Vagina (tissue), 2 donors: ENCODE data around the gene SULT2B1. TPM values are rescaled to one million over a fixed set of nuclear protein-coding genes. Genes with fewer than 3 reads are reported as not detected.

ENCODE experiments used
- DNase-seq, 2 donors: peaks; one replicate each; pipeline ENCODE4 v3.0.0-alpha.2; 2017; ENCODE audit errors: extremely low spot score in 2 of 2
- H3K27ac ChIP-seq: fragments of 200-600 bp; sonication (generic); one replicate; pipeline ENCODE4 v1.5.1; 2019
- H3K27me3 ChIP-seq: fragments of 200-600 bp; sonication (generic); one replicate; pipeline ENCODE4 v1.5.1; 2019
- H3K36me3 ChIP-seq, 2 donors: fragments of 200-600 bp; sonication (generic); one replicate each; pipeline ENCODE4 v1.5.1; 2017 to 2019
- H3K4me1 ChIP-seq: fragments of 200-600 bp; sonication (generic); one replicate; pipeline ENCODE4 v1.5.1; 2019
- H3K4me3 ChIP-seq, 2 donors: fragments of 200-600 bp; sonication (generic); 1 replicate in 1 of 2; 2 replicates in 1 of 2; pipeline ENCODE4 v1.5.1; 2016 to 2019
- H3K9me3 ChIP-seq: fragments of 200-600 bp; sonication (generic); one replicate; pipeline ENCODE4 v1.5.1; 2019
- CTCF ChIP-seq, 3 experiments: fragments of 450-650 bp in 2 of 3; fragments of 200-600 bp in 1 of 3; sonication (generic) in 1 of 3; IDR thresholded peaks; one replicate each; pipeline ENCODE4 v1.5.1; 2017 to 2019; ENCODE audit warnings: antibody characterized with exemption in 3 of 3, mild to moderate bottlenecking in 2 of 3, moderate library complexity in 2 of 3
- POLR2A ChIP-seq, 2 donors: fragments of 450-650 bp; IDR thresholded peaks; one replicate each; pipeline ENCODE4 v1.6.1; 2017; ENCODE audit warnings: antibody characterized with exemption in 2 of 2, mild to moderate bottlenecking in 2 of 2, moderate library complexity in 2 of 2
- POLR2AphosphoS5 ChIP-seq, 2 donors: sonication (generic); formaldehyde crosslinking; IDR thresholded peaks; one replicate each; pipeline ENCODE4 v1.9.0; 2017; ENCODE audit warnings: antibody characterized with exemption in 2 of 2, mild to moderate bottlenecking in 2 of 2, low read depth in 1 of 2; ENCODE audit not compliant: insufficient read depth in 1 of 2
- intact Hi-C: fragments of 100-400 bp; cut with DNase I; formaldehyde crosslinking; loops from one replicate; pipeline ENCODE4 v1.15.1; 2023
- total RNA-seq: library from RNA; depleted of rRNA; stranded (reverse); fragments of >200 nt; gene quantifications from one replicate; pipeline ENCODE4 v1.2.3, GENCODE V29; 2016

Gene SULT2B1
- total RNA-seq, 1 donor from 2014 or later = 43.0 TPM

DNA sequence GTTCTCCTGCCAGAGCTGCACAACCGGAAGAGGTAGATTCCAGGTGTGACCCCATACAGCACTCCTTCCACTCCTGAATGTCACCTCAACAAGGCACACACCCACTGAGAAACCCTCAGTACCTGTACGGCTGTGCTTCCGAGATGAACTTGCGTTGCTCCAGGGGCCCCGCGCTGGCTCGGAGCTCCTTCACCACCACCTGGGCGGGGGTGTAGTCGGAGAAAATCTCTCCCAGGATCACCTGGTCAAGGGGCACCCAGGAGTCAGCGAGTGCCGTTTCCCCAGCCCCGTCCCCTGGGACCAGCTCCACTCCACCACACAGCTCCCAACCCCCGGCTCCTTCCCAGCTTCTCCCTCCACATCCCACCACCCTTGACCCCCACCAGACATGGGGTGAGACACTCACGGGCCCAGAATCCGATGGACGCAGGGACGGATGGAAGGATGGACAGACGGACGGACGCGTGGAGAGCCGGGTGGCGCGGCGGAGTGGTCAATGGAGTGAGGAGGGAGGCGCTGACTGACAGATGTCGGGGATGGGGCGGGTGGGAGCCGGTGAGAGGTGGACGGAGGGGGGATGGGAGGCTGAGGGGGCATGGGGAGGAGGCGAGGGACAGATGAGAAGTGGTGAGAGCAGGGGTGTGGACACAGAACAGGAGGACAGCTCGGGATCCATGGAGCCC is 43.1 kb upstream of the SULT2B1 start:
- no peaks in the 10 kb centered on the region for H3K9me3 ChIP-seq
- peaks cover 16% of the 10 kb centered on the region for H3K4me1 ChIP-seq
- TF ChIP-seq CTCF (IDR thresholded peaks at IDR 0.05) (no peak), POLR2A (IDR thresholded peaks at IDR 0.05) (no peak), POLR2AphosphoS5 (IDR thresholded peaks at IDR 0.05; ENCODE audit: insufficient read depth in 1 of 2, low read depth in 1 of 2) (no peak)
- H3K27ac ChIP-seq = no peak overlapping the region
- no peaks in the 10 kb centered on the region for H3K36me3 ChIP-seq
- H3K4me3 ChIP-seq = no peak overlapping the region
- DNase-seq = no peak
- H3K27me3 ChIP-seq = peaks cover 4% of the 10 kb centered on the region
- intact Hi-C loops = no loop called here

DNA sequence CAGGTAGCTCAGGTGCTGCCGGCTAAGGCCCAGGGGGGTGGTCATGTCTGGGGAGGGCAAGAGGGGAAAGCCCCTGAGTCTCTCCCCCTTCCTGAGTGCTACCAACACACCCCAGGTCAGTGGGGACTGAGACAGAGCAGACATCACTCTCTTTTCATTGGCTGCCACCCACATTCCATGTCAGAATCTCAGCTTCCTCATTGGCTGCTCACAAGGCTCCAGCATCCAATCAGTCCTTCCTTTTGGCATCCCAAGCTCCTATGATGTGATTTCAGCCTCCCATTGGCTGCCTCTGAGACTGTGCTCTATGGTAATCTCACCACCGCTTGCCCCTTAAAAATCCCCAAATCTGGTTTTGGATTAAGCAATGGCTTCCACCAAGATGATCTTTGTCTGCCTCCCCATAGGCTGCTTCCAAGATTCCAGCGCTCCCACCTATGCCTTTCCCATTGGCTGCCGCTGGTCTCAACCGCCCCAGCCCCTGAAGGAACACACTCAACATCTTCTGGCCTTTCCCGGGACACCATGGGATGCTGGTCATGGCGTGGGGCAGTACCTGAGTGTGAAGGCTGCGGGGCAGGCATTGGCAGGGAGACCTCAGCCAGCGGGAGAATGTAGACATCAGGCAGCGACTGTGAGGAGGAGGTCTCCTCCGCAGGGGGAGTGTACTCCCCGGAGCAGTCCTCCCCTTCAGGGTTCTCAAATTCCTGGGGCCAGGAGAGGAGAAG is 42.3 kb upstream of the SULT2B1 start:
- Histone ChIP-seq H3K27me3 (peaks cover 4% of the 10 kb centered on the region), H3K36me3 (no peaks in the 10 kb centered on the region), H3K27ac (no peak overlapping the region), H3K4me3 (no peak overlapping the region), H3K9me3 (no peaks in the 10 kb centered on the region), H3K4me1 (peaks cover 18% of the 10 kb centered on the region)
- intact Hi-C loops = no loop called here
- TF ChIP-seq POLR2A (IDR thresholded peaks at IDR 0.05) (no peak), CTCF (IDR thresholded peaks at IDR 0.05) (no peak), POLR2AphosphoS5 (IDR thresholded peaks at IDR 0.05; ENCODE audit: insufficient read depth in 1 of 2, low read depth in 1 of 2) (no peak)
- no peak for DNase-seq

DNA sequence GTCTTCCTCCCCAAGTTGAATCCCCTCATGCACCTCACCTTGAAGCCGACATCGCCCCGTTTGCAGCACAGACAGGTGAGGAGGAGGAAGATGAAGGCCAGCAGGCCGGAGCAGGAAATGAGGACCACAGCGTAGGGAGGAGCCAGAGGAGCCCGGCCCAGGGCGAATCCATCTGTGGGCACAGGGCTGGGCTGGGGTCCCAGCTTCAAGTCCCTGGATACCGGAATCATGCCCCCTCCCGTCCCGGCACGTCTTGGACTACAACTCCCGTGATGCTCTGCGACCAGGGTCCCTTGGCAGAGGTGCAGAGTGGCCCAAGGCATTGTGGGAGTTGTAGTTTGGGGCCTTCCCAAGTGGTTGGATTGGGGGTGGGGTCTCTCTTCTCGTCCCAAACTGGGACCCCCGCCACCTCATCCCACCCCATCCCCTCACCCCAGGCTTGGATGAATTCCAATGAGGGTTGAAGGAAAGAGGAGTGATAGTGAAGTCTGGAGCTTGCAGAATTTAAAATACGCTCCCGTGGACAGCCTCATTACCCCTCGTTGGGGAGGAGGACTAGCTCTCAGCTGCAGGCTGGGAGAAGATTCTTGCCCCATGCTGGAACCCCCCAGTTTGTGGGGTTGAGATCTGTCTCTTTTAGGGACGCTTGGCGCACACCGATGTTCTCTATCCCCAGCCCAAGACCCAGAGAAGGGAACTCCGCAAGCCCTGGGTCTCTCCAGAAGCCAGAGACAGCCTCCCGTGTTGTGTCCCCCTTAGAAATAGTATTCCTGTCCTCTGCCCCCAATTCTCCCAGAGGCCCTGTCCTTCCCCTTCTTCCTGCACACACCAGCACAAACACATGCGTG is 41.3 kb upstream of the SULT2B1 start:
- TF ChIP-seq POLR2AphosphoS5 (IDR thresholded peaks at IDR 0.05; ENCODE audit: insufficient read depth in 1 of 2, low read depth in 1 of 2) (peak; percentile 32 to 67), CTCF (IDR thresholded peaks at IDR 0.05) (no peak)
- Histone ChIP-seq H3K27me3 (peaks cover 4% of the 10 kb centered on the region), H3K9me3 (no peaks in the 10 kb centered on the region), H3K4me3 (peak overlapping the region; percentile 1 to 23), H3K27ac (no peak overlapping the region), H3K36me3 (no peaks in the 10 kb centered on the region), H3K4me1 (peaks cover 18% of the 10 kb centered on the region)
- DNase-seq = no peak
- intact Hi-C loops = no loop called here

GRCh38 chr19:48511321-48511731 is 40.6 kb upstream of the SULT2B1 start:
- no peaks in the 10 kb centered on the region for H3K9me3 ChIP-seq
- intact Hi-C loops = no loop called here
- H3K4me3 ChIP-seq = peak overlapping the region; percentile 1 to 23
- TF ChIP-seq CTCF (IDR thresholded peaks at IDR 0.05) (no peak), POLR2AphosphoS5 (IDR thresholded peaks at IDR 0.05; ENCODE audit: insufficient read depth in 1 of 2, low read depth in 1 of 2) (no peak), POLR2A (IDR thresholded peaks at IDR 0.05) (no peak)
- peaks cover 4% of the 10 kb centered on the region for H3K27me3 ChIP-seq
- no peak overlapping the region for H3K27ac ChIP-seq
- DNase-seq = no peak
- no peaks in the 10 kb centered on the region for H3K36me3 ChIP-seq
- H3K4me1 ChIP-seq = peaks cover 18% of the 10 kb centered on the region
